HepG2 (cell line): ENCODE measurements around the gene LGALS4. TPM values are rescaled to one million over a fixed set of nuclear protein-coding genes. Genes with fewer than 3 reads are reported as not detected.

Experiments
- CREB3 ChIP-seq: sonication (generic); formaldehyde crosslinking; IDR thresholded peaks from 2 replicates; pipeline ENCODE4 v1.5.0; 2020; ENCODE audit warnings: missing genetic modification reagents
- HIC2 ChIP-seq: sonication (generic); formaldehyde crosslinking; IDR thresholded peaks from 2 replicates; pipeline ENCODE4 v1.9.0; 2022; ENCODE audit warnings: low read depth, missing genetic modification reagents
- HOXA9 ChIP-seq: sonication (generic); formaldehyde crosslinking; IDR thresholded peaks from 2 replicates; pipeline ENCODE4 v1.8.1; 2022; ENCODE audit warnings: missing genetic modification reagents, mild to moderate bottlenecking, moderate library complexity, borderline replicate concordance
- JUND ChIP-seq: sonication (generic); formaldehyde crosslinking; IDR thresholded peaks from 2 replicates; pipeline ENCODE4 v1.8.0; 2022; ENCODE audit warnings: mild to moderate bottlenecking, missing genetic modification reagents
- MZF1 ChIP-seq: sonication (generic); formaldehyde crosslinking; IDR thresholded peaks from 2 replicates; pipeline ENCODE4 v1.8.1; 2023; ENCODE audit warnings: mild to moderate bottlenecking, missing genetic modification reagents, borderline replicate concordance
- NFAT5 ChIP-seq: sonication (generic); formaldehyde crosslinking; IDR thresholded peaks from 2 replicates; pipeline ENCODE4 v1.4.0; 2020; ENCODE audit warnings: missing genetic modification reagents
- NFKBIZ ChIP-seq: IDR thresholded peaks from 2 replicates; pipeline ENCODE4 v1.6.1; 2018; ENCODE audit warnings: missing genetic modification reagents, missing compliant biosample characterization
- SCMH1 ChIP-seq: sonication (generic); formaldehyde crosslinking; IDR thresholded peaks from 2 replicates; pipeline ENCODE4 v1.9.0; 2021; ENCODE audit warnings: missing genetic modification reagents, mild to moderate bottlenecking, borderline replicate concordance
- XBP1 ChIP-seq: sonication (generic); formaldehyde crosslinking; IDR thresholded peaks from 2 replicates; pipeline ENCODE4 v1.5.0; 2020; ENCODE audit warnings: missing genetic modification reagents
- ZNF142 ChIP-seq: sonication (generic); formaldehyde crosslinking; IDR thresholded peaks from 2 replicates; pipeline ENCODE4 v1.4.0; 2020; ENCODE audit warnings: missing genetic modification reagents
- ZNF337 ChIP-seq: sonication (generic); formaldehyde crosslinking; IDR thresholded peaks from 2 replicates; pipeline ENCODE4 v1.5.1; 2020; ENCODE audit warnings: missing genetic modification reagents, low read depth, mild to moderate bottlenecking, borderline replicate concordance
- ZNF816 ChIP-seq: sonication (generic); formaldehyde crosslinking; IDR thresholded peaks from 2 replicates; pipeline ENCODE4 v1.8.0; 2022; ENCODE audit warnings: missing genetic modification reagents, mild to moderate bottlenecking, borderline replicate concordance
- ZNF839 ChIP-seq: sonication (generic); formaldehyde crosslinking; IDR thresholded peaks from 2 replicates; pipeline ENCODE4 v1.4.0; 2020; ENCODE audit warnings: missing genetic modification reagents, mild to moderate bottlenecking, borderline replicate concordance
- ZNF891 ChIP-seq: sonication (generic); formaldehyde crosslinking; IDR thresholded peaks from 2 replicates; pipeline ENCODE4 v1.5.0; 2020; ENCODE audit warnings: mild to moderate bottlenecking, missing genetic modification reagents
- polyA plus RNA-seq, 8 experiments: library from polyadenylated mRNA; depleted of rRNA in 3 of 8; stranded (reverse) in 7 of 8; unstranded in 1 of 8; fragments of >200 nt; fragmentation: Illumina TruSeq in 4 of 8; extraction: Trizol in 4 of 8; gene quantifications; 2 replicates each; pipeline versions ENCODE4 v1.2.1 to v1.2.3, GENCODE V29; 2011 to 2016; ENCODE audit warnings: low read depth in 4 of 8, missing spikeins in 1 of 8, mixed read lengths in 1 of 8; ENCODE audit not compliant: insufficient read depth in 1 of 8
- total RNA-seq, 5 experiments: library from RNA; depleted of rRNA; stranded (reverse); fragments of >200 nt; fragmentation: Illumina TruSeq; extraction: Trizol; gene quantifications; 2 replicates each; pipeline ENCODE4 v1.2.3, GENCODE V29; 2016; ENCODE audit warnings: low read depth in 1 of 5

The LGALS4 gene
- total and polyA plus RNA-seq, 2 of the 13 experiments (the other 11 are each of a cell fraction or from before 2014, with no cell fraction given) = 0.24 to 0.71 TPM

- no peak for TF ChIP-seq ZNF142 (CRISPR knock-in tag)
- no peak for TF ChIP-seq NFAT5 (CRISPR knock-in tag)
- TF ChIP-seq JUND (CRISPR knock-in tag) = no peak
- TF ChIP-seq CREB3 (CRISPR knock-in tag) = no peak
- TF ChIP-seq ZNF816 (CRISPR knock-in tag) = no peak; the same call in 1 of the 2 replicates
- no peak for TF ChIP-seq SCMH1
- peak; percentile 32; the same call in 1 of the 2 replicates for TF ChIP-seq NFKBIZ (CRISPR knock-in tag)
- no peak for TF ChIP-seq HIC2
- no peak for TF ChIP-seq ZNF839 (CRISPR knock-in tag)
- TF ChIP-seq HOXA9 (CRISPR knock-in tag) = peak; percentile 57; the same call in 1 of the 2 replicates
- TF ChIP-seq ZNF891 = no peak
- TF ChIP-seq MZF1 = 0 out of 2 replicates have a peak, but pooled peaks have one; percentile 36
- TF ChIP-seq ZNF337 (CRISPR knock-in tag) = no peak
- TF ChIP-seq XBP1 (CRISPR knock-in tag) = no peak
These were observed 39.0 kb upstream of the LGALS4 start (continued) for GRCh38 chr19:38851622-38852230.
